ENCODE data around the gene AADAT. TPM values are rescaled to one million over a fixed set of nuclear protein-coding genes. Genes with fewer than 3 reads are reported as not detected.

Gene AADAT
- total and polyA plus RNA-seq, 9 of the 15 experiments (the other 6 are each of a cell fraction or from before 2014, with no cell fraction given), result 0.06 to 0.07 TPM; not detected in 7

DNA sequence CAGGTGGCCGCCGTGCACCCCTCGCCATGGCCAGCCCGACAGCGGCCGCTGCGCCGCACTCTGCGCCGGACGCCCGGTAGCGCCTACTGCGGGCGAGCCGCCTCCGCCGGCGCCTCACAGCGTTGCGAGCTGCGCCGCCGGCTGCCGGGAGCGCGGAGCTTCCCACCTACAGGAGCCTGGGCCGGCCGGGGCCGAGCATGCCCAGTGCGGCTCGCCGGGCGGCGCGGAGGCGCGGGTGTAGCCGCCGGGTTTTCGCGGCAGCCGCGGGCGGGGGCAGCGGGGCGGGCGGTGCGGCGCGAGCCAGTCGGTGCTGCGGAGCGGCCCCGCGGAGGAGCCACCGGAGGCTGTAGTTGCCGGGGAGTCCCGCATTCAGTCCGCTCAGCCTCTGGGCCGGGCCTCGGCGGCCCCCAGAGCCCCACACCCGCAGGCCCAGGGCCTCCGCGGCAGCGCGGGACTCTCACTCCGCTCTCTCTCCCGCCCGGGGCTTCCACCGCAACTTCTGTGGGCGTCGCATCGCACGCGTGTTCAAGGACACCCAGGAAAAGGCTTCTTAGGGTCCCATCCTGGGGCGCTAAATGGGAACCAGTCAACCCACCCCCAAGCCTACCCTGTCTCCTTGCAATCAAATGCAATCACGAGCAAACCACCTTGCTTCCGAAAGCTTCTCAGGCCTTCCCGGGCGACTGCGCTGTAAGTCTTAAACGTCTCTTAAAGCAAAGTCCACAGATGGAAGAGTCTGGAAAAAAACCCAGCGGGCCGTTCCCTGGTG is 63.3 kb downstream of the AADAT start, which contains the start of gene MFAP3L (continued):
- TF ChIP-seq ZNF311 (CRISPR knock-in tag; IDR thresholded peaks at IDR 0.05) (no peak), ZNF134 (CRISPR knock-in tag; conservative IDR thresholded peaks at IDR 0.05) (peak; percentile 73), ZNF584 (CRISPR knock-in tag; IDR thresholded peaks at IDR 0.05; ENCODE audit: low read depth) (no peak), CEBPG (CRISPR knock-in tag; IDR thresholded peaks at IDR 0.05) (peak; percentile 26; the same call in 1 of the 2 replicates), CEBPG (tag; conservative IDR thresholded peaks at IDR 0.05 in 1 of 2, IDR thresholded peaks at IDR 0.05 in 1 of 2) (no peak), ATF7 (IDR thresholded peaks at IDR 0.05) (0 out of 2 replicates have a peak, but pooled peaks have one; percentile 13), SIN3B (IDR thresholded peaks at IDR 0.05; ENCODE audit: low read depth) (0 out of 2 replicates have a peak, but pooled peaks have one; percentile 19), MEIS2 (IDR thresholded peaks at IDR 0.05; ENCODE audit: partially characterized antibody) (peak; percentile 7), ZKSCAN1 (IDR thresholded peaks at IDR 0.05; ENCODE audit: low read depth, low read length) (no peak), PREB (CRISPR knock-in tag; IDR thresholded peaks at IDR 0.05) (no peak), POLR2A (conservative IDR thresholded peaks at IDR 0.05) (peak; percentile 61), MITF (IDR thresholded peaks at IDR 0.05) (no peak), POLR2B (IDR thresholded peaks at IDR 0.05; ENCODE audit: low read depth, partially characterized antibody) (peak; percentile 35), NFE2L1 (tag; IDR thresholded peaks at IDR 0.05; ENCODE audit: borderline replicate concordance, low read depth) (no peak), ZKSCAN3 (CRISPR knock-in tag; IDR thresholded peaks at IDR 0.05) (no peak), NRF1 (conservative IDR thresholded peaks at IDR 0.05 in 1 of 2, IDR thresholded peaks at IDR 0.05 in 1 of 2) (peak in 1 of 2 experiments; percentile 73; a peak in 2 of 4 replicates), CREB1 (IDR thresholded peaks at IDR 0.05) (no peak), CREB1 (CRISPR knock-in tag; IDR thresholded peaks at IDR 0.05) (no peak), RBFOX2 (IDR thresholded peaks at IDR 0.05; ENCODE audit: low read depth, low read length) (peak; percentile 87), GMEB1 (CRISPR knock-in tag; IDR thresholded peaks at IDR 0.05) (peak; percentile 35; the same call in 1 of the 2 replicates), E2F6 (IDR thresholded peaks at IDR 0.05; ENCODE audit: borderline replicate concordance in 1 of 2, extremely low read depth in 1 of 2, insufficient read depth in 1 of 2, insufficient read length in 1 of 2, low read depth in 1 of 2, low read length in 1 of 2, poor library complexity in 1 of 2, severe bottlenecking in 1 of 2) (peak; percentile 81 to 89)
- TF ChIP-seq, protein P1, sequence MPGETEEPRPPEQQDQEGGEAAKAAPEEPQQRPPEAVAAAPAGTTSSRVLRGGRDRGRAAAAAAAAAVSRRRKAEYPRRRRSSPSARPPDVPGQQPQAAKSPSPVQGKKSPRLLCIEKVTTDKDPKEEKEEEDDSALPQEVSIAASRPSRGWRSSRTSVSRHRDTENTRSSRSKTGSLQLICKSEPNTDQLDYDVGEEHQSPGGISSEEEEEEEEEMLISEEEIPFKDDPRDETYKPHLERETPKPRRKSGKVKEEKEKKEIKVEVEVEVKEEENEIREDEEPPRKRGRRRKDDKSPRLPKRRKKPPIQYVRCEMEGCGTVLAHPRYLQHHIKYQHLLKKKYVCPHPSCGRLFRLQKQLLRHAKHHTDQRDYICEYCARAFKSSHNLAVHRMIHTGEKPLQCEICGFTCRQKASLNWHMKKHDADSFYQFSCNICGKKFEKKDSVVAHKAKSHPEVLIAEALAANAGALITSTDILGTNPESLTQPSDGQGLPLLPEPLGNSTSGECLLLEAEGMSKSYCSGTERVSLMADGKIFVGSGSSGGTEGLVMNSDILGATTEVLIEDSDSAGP (CRISPR knock-in tag; IDR thresholded peaks at IDR 0.05), result no peak

All from K562 (cell line).